Gastroesophageal sphincter (tissue), 3 donors: ENCODE data around the gene RNF223.

Experiments used
- CTCF ChIP-seq, 4 experiments: fragments of 200-600 bp in 2 of 4; fragments of 450-650 bp in 2 of 4; sonication (generic) in 1 of 4; IDR thresholded peaks; one replicate each; pipeline ENCODE4 v1.5.1; 2017 to 2019; ENCODE audit warnings: antibody characterized with exemption in 4 of 4, mild to moderate bottlenecking in 2 of 4, moderate library complexity in 2 of 4
- EP300 ChIP-seq: sonication (generic); formaldehyde crosslinking; IDR thresholded peaks from one replicate; pipeline ENCODE4 v1.6.1; 2017; ENCODE audit warnings: antibody characterized with exemption, mild to moderate bottlenecking
- POLR2A ChIP-seq, 2 donors: fragments of 450-650 bp; IDR thresholded peaks; one replicate each; pipeline ENCODE4 v1.6.1; 2017; ENCODE audit warnings: antibody characterized with exemption in 2 of 2, mild to moderate bottlenecking in 2 of 2, moderate library complexity in 1 of 2

GRCh38 chr1:1021920-1022259, 52.2 kb downstream of the RNF223 start:
- no peak for TF ChIP-seq CTCF (IDR thresholded peaks at IDR 0.05)
- no peak for TF ChIP-seq POLR2A (IDR thresholded peaks at IDR 0.05)
- TF ChIP-seq EP300, result no peak
